Fibroblast of lung (primary cell): Measurements from ENCODE around the gene PDIA2.

Experiments used
- CTCF ChIP-seq, 2 donors: IDR thresholded peaks in 1 of 2; conservative IDR thresholded peaks in 1 of 2; 1 replicate in 1 of 2; 2 replicates in 1 of 2; pipeline ENCODE4 v1.5.1; 2011 to 2012; ENCODE audit warnings: low read length in 2 of 2, control low read depth in 1 of 2, inconsistent platforms in 1 of 2, low read depth in 1 of 2, mild to moderate bottlenecking in 1 of 2
- EZH2 ChIP-seq: IDR thresholded peaks from 2 replicates; pipeline ENCODE4 v1.5.1; 2012; ENCODE audit warnings: low read length, control low read depth, mild to moderate bottlenecking; ENCODE audit errors: missing control alignments

- TF ChIP-seq CTCF (conservative IDR thresholded peaks at IDR 0.05 in 1 of 2, IDR thresholded peaks at IDR 0.05 in 1 of 2; ENCODE audit: low read depth in 1 of 2, low read length in 2 of 2), result no peak
- TF ChIP-seq EZH2, result no peak
Measured at GRCh38 chr16:249431-249830, 33.5 kb upstream of the PDIA2 start.
